Measurements from ENCODE around the gene TTLL11.
"Not testable (repeated sequence)": the region's sequence is repeated elsewhere in the genome, so short reads cannot be mapped to it uniquely, and the experiment has no call there.

The TTLL11 gene

DNA sequence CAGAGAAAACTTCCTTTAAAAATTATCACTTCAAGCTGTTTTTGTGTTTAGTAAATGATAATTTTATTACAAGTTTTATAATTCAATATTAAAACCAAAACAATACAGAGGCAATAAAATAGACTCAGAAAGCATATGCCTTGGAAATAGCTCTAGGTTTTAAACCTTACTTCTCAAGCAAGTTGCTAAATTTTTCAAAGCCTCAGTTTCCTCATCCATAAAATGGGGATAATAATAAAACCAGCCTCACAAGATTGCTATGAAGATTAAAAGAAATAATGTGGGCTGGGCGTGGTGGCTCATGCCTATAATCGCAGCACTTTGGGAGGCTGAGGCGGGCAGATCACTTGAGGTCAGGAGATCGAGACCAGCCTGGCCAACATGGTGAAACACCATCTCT, 62.8 kb downstream of the TTLL11 start:
- DNase-seq = no peak

GRCh38 chr9:122029898-122030297, 63.2 kb downstream of the TTLL11 start:
- in situ Hi-C loops (cut with MboI; ENCODE audit: low pct_unique_long_range_greater_than_20kb, low sequenced_read_pairs) = no loop called here
- DNase-seq = no peak

More for the DNA sequence above, 62.8 kb downstream of the TTLL11 start:
- in situ Hi-C loops (cut with MboI; ENCODE audit: low pct_unique_long_range_greater_than_20kb, low sequenced_read_pairs) = no loop called here

- no peak for DNase-seq
- in situ Hi-C loops (cut with MboI; ENCODE audit: low pct_unique_long_range_greater_than_20kb, low sequenced_read_pairs) = no loop called here
Observed at GRCh38 chr9:122028089-122028488, 65.0 kb downstream of the TTLL11 start.

- in situ Hi-C loops (cut with MboI; ENCODE audit: low pct_unique_long_range_greater_than_20kb, low sequenced_read_pairs) = no loop called here
- DNase-seq = no peak
Observed at GRCh38 chr9:122020398-122020797, 72.7 kb downstream of the TTLL11 start.

- in situ Hi-C loops (cut with MboI; ENCODE audit: low pct_unique_long_range_greater_than_20kb, low sequenced_read_pairs) = no loop called here
Observed at GRCh38 chr9:122016744-122017143, 76.4 kb downstream of the TTLL11 start.

GRCh38 chr9:122016309-122016708, 76.8 kb downstream of the TTLL11 start:
- no peak for DNase-seq

More at GRCh38 chr9:122016744-122017143, 76.4 kb downstream of the TTLL11 start:
- DNase-seq = no peak

DNA sequence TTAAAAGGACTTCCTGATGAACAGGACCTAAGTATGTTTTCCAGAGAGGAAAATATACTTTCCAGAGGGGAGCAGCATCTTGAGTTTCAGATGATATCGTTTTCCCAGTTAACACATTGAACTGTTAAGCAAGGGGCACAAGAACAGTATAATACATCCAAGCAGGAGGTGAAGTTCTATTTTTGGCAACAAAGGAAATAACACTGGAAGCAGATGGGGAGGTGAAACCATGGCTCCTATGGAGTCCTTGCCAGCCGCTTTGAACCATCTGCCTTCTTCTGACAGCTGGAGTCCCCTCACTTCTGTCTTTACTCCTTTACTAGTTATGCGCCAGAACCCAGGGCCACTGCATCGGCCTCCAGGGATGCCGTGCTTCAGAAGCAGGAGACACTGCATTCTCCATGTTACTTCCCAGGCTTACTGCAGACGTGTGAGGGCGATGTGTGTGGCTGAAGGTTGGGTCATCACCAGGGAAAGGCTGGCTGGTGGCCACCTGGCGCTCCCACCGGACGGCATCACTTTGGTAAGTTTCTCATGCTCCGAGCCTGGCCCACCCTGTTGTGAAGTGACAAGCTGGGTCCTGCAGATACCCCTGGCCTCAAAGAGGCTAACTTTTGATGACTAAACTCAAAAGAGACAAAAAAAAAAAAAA, 77.8 kb downstream of the TTLL11 start:
- in situ Hi-C loops (cut with MboI; ENCODE audit: low pct_unique_long_range_greater_than_20kb, low sequenced_read_pairs) = no loop called here
- no peak for DNase-seq

More at GRCh38 chr9:122016309-122016708, 76.8 kb downstream of the TTLL11 start:
- in situ Hi-C loops (cut with MboI; ENCODE audit: low pct_unique_long_range_greater_than_20kb, low sequenced_read_pairs) = no loop called here

DNA sequence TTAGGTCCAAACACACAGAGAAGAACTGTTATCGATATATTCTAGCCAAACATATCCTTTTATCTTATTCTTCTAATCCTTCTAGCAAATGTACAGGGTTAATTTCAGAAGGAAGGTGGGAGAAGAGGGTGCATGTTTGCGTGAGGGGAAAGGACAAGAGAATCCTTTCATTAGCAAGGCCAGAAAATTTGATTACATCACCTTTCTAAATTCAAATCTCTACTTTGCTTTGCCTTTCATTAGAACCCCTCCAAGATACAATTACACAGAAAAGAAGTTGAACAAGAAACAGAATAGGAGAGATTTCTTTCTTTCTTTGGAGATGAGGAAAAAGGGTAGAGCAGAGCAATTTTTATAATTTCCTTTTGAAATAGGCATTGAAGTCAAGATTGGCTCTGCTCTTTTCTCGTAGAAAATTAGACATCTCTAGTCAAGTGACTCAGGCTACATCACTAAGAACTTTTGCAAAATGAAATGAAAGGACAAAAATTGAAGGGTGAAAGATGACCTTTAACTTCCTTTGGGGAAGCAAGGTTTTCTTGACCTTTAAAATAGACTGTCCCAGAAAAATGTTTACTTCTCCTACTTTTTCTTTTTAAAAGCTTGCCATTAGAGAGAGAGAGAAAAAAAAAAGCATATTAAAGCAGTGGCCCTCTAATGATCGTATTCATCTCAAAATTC, 81.2 kb downstream of the TTLL11 start:
- DNase-seq = no peak
- in situ Hi-C loops (cut with MboI; ENCODE audit: low pct_unique_long_range_greater_than_20kb, low sequenced_read_pairs) = no loop called here

DNA sequence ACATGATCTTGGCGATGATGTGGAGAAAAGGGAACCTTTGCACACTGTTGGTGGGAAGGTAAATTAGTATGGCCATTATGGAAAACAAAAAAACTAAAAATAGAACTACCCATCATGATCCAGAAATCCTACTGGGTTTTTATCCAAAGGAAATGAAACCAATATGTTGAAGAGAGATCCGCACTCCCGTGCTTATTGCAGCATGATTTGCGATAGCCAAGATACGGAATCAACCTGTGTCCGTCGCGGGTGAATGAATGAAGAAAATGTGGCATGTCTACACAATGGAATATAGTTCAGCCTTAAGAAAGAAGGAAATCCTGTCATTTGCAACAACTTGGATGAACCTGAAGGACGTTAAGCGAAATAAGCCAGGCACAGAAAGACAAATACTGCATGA, 84.5 kb downstream of the TTLL11 start:
- in situ Hi-C loops (cut with MboI; ENCODE audit: low pct_unique_long_range_greater_than_20kb, low sequenced_read_pairs) = no loop called here
- DNase-seq = no peak

DNA sequence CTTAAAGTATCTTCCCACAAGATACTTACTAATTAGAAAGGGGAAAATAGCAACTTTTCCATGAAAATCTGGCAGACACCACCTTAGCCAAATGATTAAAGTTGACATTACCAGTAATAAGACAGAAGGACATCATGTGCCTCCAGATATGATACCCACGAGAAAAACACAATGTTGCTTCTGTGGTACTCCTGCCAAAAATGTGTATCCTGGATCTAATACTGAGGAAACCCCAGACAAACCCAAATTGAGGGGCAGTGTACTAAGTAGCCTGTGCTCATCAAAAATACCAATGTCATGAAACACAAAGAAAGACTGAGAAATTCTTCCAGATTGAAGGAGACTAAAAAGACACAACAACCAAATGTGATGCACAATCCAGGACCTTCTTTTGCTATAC, 85.3 kb downstream of the TTLL11 start:
- in situ Hi-C loops (cut with MboI; ENCODE audit: low pct_unique_long_range_greater_than_20kb, low sequenced_read_pairs) = no loop called here
- no peak for DNase-seq

DNA sequence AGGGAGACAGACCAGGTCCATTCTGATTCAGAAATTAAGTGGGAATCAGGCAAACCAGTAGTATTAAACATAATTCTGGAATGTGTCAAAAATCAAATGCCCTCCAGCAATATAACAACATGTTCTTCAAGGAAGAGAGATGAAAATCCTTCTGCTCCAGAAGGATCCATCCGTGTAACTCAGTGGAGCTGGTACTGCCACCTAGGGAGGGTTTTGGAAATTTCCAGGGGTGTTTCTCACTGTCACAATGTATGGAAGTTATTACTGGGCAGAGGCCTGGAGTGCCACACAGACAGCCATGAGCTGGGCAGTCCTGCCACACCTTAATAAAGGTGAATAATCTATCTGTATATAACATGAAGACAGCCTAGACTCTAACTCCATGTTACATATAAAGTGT, 87.5 kb downstream of the TTLL11 start:
- in situ Hi-C loops (cut with MboI; ENCODE audit: low pct_unique_long_range_greater_than_20kb, low sequenced_read_pairs) = no loop called here
- peak; percentile 9 for DNase-seq

DNA sequence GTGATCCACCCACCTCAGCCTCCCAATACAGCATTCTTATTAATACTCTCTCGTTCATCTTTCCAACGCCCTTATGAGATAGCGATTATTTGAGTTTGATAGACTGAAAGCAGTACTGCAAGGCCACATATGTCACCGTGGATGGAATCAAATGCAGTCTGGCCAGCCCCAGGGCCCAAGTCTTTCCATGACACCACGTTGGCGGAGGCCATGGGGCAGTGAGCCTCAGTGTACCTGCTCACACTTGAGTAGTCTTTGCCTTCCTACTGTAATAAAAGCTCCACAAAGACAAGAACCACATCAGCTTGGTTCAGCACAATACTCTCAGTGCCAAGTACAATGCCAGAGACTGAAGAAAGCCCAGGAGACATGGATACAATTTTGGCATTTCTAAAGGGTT, 88.5 kb downstream of the TTLL11 start:
- in situ Hi-C loops (cut with MboI; ENCODE audit: low pct_unique_long_range_greater_than_20kb, low sequenced_read_pairs) = no loop called here
- no peak for DNase-seq

DNA sequence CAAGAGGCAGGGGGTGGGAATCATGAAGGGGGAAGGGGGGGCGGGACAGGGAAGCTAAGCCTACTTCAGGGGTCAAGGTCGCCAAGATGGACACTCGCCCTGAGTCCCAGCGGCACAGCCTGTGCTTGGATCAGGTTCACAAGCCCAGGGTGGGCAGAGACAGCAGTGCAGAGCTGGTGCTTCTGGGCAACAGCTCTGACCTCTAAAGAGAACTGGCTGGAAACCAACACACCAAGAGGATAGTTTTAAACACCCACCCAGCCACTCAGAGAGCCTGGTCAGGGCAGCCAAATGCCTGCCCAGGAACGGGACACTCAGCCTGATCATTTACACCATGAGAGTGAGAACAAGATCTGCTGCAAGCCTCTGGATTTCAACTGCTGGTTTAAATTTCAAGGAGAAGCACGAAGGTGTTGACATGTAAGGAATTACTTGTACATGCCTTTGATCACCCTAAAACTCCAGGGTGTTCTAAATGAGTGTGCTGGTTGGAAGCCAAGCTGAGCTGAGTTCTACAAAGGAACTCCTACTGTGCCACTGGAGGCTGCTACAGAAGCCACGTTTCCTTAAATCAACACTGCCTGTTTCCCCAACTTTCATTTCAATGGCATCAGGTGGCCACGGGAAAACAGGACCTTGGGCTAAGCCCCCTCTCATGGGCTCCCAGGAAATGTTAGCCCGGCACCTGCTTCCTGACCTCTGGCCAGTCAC, 91.5 kb downstream of the TTLL11 start:
- in situ Hi-C loops (cut with MboI; ENCODE audit: low pct_unique_long_range_greater_than_20kb, low sequenced_read_pairs) = no loop called here
- no peak for DNase-seq

DNA sequence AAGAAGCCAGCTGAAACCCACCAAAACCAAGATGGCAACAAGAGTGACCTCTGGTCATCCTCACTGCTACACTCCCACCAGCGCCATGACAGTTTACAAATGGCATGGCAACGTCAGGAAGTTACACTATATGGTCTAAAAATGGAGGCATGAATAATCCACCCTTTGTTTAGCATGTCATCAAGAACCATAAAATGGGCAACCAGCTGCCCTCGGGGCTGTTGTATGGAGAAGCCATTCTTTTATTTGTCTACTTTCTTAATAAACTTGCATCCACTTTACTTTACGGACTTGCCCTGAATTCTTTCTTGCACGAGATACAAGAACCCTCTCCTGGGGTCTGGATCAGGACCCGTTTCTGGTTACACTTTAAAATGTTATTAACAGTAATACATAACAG, 92.6 kb downstream of the TTLL11 start:
- in situ Hi-C loops (cut with MboI; ENCODE audit: low pct_unique_long_range_greater_than_20kb, low sequenced_read_pairs); DNase-seq: not testable (repeated sequence)

GRCh38 chr9:121999556-121999955, 93.6 kb downstream of the TTLL11 start:
- in situ Hi-C loops (cut with MboI; ENCODE audit: low pct_unique_long_range_greater_than_20kb, low sequenced_read_pairs) = loop anchor here (10.0 kb wide), 1 partner anchor 455 kb away; no protein-coding TSS in a partner anchor

DNA sequence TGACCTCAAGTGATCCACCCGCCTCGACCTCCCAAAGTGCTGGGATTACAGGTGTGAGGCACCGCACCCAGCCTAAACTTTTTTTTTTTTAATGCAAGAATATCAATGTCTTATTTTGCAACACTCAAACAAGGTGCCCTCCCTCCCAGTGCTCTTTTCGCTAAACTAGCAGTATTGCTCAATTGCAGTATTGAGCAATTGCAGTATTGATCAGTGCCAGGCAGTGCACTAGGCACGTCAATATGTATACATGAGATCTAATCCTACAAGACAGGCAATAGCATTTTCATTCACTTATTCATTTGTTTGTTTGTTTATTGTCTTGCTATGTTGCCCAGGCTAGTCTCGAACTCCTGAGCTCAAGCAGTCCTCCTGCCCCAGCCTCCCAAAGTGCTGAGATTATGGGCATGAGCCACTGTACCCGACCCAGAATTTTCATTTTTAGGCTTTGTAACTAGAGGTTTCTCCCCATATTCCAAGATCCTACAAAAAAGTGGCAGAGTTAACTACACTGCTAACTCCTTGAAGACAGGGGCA, 94.5 kb downstream of the TTLL11 start:
- in situ Hi-C loops (cut with MboI; ENCODE audit: low pct_unique_long_range_greater_than_20kb, low sequenced_read_pairs) = loop anchor here (10.0 kb wide), 1 partner anchor 454 kb away; no protein-coding TSS in a partner anchor
- DNase-seq = no peak

More at GRCh38 chr9:121999556-121999955, 93.6 kb downstream of the TTLL11 start:
- DNase-seq = no peak

- DNase-seq = no peak
- in situ Hi-C loops (cut with MboI; ENCODE audit: low pct_unique_long_range_greater_than_20kb, low sequenced_read_pairs) = loop anchor here (10.0 kb wide), 1 partner anchor 453 kb away; no protein-coding TSS in a partner anchor
Observed at GRCh38 chr9:121997791-121998190, 95.3 kb downstream of the TTLL11 start.

DNA sequence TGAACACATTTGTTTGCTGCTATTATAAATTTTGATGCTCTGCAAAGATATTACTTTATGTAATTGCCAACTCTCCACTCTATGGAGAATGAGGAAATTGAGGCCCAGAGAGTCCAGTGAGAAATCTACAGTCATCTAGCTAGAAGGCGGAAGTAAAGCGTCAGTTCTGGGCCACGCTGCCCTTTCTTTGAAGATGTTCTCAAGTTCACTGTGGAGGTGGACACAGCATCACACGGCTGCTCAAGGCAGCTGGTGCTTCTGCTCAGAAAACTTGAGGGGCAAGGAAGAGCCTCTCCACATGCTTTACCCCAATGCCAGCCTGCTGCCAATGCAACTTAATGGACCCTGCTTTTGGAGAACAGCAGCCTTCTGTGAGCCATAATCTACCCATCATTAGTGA, 96.3 kb downstream of the TTLL11 start:
- no peak for DNase-seq
- in situ Hi-C loops (cut with MboI; ENCODE audit: low pct_unique_long_range_greater_than_20kb, low sequenced_read_pairs) = loop anchor here (10.0 kb wide), 1 partner anchor 452 kb away; no protein-coding TSS in a partner anchor

DNA sequence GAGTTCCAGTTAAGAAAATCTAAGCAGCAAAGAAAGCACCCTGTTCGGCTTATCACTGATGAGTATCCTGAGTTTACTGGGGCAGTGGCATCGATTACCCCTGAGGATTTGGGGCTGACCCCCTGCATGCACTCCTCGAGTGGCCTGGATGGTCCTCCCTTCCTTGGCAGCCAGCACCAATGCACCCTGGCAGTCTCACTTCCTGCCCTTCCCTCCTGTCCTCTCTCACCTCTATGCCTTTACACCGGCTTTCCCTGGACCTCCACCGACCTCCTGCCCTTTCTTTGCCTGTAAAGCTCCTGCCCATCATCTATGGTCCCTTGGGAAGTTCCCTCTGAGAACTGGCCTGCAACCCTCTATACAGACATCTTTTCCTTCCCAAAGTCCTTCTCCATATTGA, 97.1 kb downstream of the TTLL11 start:
- in situ Hi-C loops (cut with MboI; ENCODE audit: low pct_unique_long_range_greater_than_20kb, low sequenced_read_pairs) = loop anchor here (10.0 kb wide), 1 partner anchor 451 kb away; no protein-coding TSS in a partner anchor
- DNase-seq = no peak
